GM19468 (cell line): Measurements from ENCODE around the gene HOXB3.
A peak's percentile ranks its signal among the peaks of the same experiment; 100 is the strongest.
"Not testable (repeated sequence)": the region's sequence is repeated elsewhere in the genome, so short reads cannot be mapped to it uniquely, and the experiment has no call there.

ENCODE experiments used
- ATAC-seq: cut with Tn5 transposase; IDR thresholded peaks from one replicate; pipeline ENCODE4 v1.9.1; 2021; ENCODE audit warnings: mild to moderate bottlenecking, moderate library complexity, moderate number of reproducible peaks; ENCODE audit not compliant: unreplicated experiment; ENCODE audit errors: extremely low read depth

Gene HOXB3

GRCh38 chr17:48513666-48514455 is 76.2 kb downstream of the HOXB3 start:
- ATAC-seq, result no peak

- no peak for ATAC-seq
These were observed 76.9 kb downstream of the HOXB3 start for GRCh38 chr17:48513097-48513496.

GRCh38 chr17:48510761-48511604 is 79.1 kb downstream of the HOXB3 start:
- peak; percentile 19 for ATAC-seq

- ATAC-seq, result no peak
These were observed 79.7 kb downstream of the HOXB3 start for GRCh38 chr17:48510381-48510760.

- ATAC-seq, result not testable (repeated sequence)
These were observed 80.3 kb downstream of the HOXB3 start for GRCh38 chr17:48509708-48510107.

GRCh38 chr17:48506246-48506645 is 83.8 kb downstream of the HOXB3 start:
- no peak for ATAC-seq

- ATAC-seq, result no peak
These were observed 84.3 kb downstream of the HOXB3 start for GRCh38 chr17:48505788-48506187.

GRCh38 chr17:48504953-48505352 is 85.1 kb downstream of the HOXB3 start:
- no peak for ATAC-seq

GRCh38 chr17:48503747-48504146 is 86.3 kb downstream of the HOXB3 start:
- no peak for ATAC-seq

- no peak for ATAC-seq
These were observed 87.1 kb downstream of the HOXB3 start for GRCh38 chr17:48502901-48503300.

- ATAC-seq, result no peak
These were observed 87.7 kb downstream of the HOXB3 start for GRCh38 chr17:48502312-48502711.

- no peak for ATAC-seq
These were observed 89.3 kb downstream of the HOXB3 start for GRCh38 chr17:48500435-48501426.

GRCh38 chr17:48499735-48500434 is 90.2 kb downstream of the HOXB3 start:
- no peak for ATAC-seq

GRCh38 chr17:48499248-48499647 is 90.8 kb downstream of the HOXB3 start:
- ATAC-seq, result no peak
